Fibroblast of pulmonary artery (primary cell): ENCODE data around the gene PATL1.
"Not testable (repeated sequence)": the region's sequence is repeated elsewhere in the genome, so short reads cannot be mapped to it uniquely, and the experiment has no call there.

ENCODE experiments used
- DNase-seq: peaks from one replicate; pipeline ENCODE4 v3.0.0-alpha.2; 2010; ENCODE audit warnings: low read depth
- H3K4me3 ChIP-seq: replicated peaks from 2 replicates; pipeline ENCODE4 v1.5.1; 2011; ENCODE audit warnings: low read depth, mild to moderate bottlenecking, control low read depth, low read length, moderate library complexity
- TF ChIP-seq, protein P1 (sequence below): IDR thresholded peaks from 2 replicates; pipeline ENCODE4 v1.5.1; 2011; ENCODE audit warnings: mild to moderate bottlenecking, control low read depth, low read length, inconsistent platforms; ENCODE audit errors: missing control alignments

Gene PATL1

DNA sequence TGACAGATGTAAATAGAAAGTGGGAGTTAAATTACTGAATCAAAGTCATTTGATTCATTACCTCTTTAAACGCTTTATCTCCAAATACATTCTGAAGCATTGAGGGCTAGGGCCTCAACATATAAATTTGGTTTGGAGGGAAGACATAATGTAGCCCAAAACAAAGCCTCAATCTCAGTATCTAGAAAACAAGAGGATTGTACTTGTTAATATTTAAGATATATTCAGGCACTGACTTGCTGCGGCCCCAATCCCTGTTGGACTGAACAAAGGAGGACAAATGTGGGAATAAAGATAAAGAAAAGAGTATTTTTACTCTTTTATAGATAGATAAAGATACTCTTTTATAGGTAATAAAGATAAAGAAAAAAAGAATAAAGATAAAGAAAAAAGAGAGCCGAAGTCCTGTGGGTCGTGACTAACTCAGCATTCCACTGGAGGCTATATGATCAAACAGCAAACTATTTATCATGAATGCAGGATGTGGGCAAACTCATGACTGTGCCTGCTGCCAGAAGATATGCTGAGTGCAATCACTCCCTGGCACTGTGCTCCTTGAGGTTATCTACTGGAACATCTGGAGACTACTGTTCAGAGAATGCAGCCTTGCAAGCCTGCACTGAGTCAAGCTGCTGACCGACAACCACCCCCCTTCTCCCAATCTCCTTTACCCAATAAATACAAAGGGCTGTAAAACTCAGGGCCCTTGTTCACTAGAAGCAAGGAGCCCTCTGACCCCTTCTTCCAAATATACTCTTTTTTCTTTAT, 37.9 kb upstream of the PATL1 start:
- TF ChIP-seq, protein P1, sequence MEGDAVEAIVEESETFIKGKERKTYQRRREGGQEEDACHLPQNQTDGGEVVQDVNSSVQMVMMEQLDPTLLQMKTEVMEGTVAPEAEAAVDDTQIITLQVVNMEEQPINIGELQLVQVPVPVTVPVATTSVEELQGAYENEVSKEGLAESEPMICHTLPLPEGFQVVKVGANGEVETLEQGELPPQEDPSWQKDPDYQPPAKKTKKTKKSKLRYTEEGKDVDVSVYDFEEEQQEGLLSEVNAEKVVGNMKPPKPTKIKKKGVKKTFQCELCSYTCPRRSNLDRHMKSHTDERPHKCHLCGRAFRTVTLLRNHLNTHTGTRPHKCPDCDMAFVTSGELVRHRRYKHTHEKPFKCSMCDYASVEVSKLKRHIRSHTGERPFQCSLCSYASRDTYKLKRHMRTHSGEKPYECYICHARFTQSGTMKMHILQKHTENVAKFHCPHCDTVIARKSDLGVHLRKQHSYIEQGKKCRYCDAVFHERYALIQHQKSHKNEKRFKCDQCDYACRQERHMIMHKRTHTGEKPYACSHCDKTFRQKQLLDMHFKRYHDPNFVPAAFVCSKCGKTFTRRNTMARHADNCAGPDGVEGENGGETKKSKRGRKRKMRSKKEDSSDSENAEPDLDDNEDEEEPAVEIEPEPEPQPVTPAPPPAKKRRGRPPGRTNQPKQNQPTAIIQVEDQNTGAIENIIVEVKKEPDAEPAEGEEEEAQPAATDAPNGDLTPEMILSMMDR = no peak
- DNase-seq = peak; percentile 55
- H3K4me3 ChIP-seq = no peak overlapping the region

DNA sequence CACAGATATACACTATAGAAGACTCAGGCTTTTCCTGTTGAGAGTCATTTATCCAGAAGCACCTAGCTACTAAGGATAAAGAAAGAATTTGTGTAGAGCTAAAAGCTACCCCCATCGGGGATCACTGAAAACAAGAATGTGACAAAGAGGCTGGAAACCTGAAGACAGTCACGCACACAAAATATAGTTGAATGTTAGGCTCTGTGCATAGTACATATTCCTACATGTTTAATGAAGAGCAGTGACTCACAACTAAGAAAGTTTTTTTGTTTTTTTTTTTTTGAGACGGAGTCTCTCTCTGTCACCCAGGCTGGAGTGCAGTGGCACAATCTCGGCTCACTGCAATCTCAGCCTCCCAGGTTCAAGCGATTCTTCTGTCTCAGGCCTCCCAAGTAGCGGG, 36.5 kb upstream of the PATL1 start:
- TF ChIP-seq, protein P1 = no peak
- DNase-seq = no peak
- H3K4me3 ChIP-seq = no peak overlapping the region

DNA sequence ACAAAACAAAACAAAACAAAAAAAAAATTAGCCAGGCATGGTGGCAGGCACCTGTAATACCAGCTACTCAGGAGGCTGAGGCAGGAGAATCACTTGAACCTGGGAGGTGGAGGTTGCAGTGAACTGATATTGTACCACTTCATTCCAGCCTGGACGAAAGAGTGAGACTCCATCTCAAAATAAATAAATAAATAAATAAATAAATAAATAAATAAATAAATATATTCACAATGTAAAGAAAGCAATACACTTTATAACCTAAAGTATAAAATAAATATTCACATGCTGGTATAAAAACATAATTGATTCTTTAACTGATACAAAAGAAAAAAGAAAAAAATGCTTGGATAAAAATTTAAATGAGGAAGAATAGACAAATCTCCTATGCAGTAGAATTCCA, 34.7 kb upstream of the PATL1 start:
- H3K4me3 ChIP-seq, DNase-seq: not testable (repeated sequence)

DNA sequence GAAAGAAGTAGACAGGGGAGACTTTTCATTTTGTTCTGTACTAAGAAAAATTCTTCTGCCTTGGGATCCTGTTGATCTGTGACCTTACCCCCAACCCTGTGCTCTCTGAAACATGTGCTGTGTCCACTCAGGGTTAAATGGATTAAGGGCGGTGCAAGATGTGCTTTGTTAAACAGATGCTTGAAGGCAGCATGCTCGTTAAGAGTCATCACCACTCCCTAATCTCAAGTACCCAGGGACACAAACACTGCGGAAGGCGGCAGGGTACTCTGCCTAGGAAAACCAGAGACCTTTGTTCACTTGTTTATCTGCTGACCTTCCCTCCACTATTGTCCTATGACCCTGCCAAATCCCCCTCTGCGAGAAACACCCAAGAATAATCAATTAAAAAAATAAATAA, 31.3 kb upstream of the PATL1 start:
- not testable (repeated sequence) for H3K4me3 ChIP-seq, DNase-seq

DNA sequence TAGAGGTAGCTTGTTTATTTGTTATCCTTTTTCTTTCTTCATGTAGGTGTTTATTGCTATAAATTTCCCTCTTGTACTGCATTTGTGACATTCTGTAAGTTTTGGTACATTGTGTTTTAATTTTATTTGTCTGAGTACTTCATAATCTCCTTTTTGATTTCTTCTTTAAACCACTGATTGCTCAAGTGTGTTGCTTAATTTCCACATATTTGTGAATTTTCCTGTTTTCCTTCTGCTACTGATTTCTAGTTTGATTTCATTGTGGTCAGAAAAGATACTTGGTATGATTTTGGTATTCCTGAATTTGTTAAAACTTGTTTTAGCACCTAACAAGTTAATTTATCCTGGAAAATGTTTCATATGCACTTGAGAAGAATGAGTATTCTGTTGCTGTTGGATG, 29.7 kb upstream of the PATL1 start:
- TF ChIP-seq, protein P1 = no peak
- DNase-seq = peak; percentile 12
- no peak overlapping the region for H3K4me3 ChIP-seq

DNA sequence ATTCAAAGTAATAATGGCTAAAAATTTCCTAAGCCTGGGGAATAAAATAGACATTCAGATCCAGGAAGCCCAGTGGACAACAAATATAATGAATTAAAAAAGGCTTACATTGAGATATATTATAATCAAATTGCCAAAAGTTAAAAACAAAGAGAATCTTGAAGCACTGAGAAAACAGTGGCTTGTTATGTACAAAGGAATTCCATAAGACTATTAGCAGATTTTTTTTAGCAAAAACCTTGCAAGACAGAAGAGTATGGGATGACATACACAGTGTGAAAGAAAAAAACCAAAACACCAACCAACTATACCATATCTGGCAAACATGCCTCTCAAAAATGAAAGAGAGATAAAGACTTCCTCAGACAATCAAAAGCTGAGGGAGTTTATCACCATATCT, 24.1 kb upstream of the PATL1 start:
- TF ChIP-seq, protein P1 = no peak
- no peak overlapping the region for H3K4me3 ChIP-seq
- DNase-seq = no peak

DNA sequence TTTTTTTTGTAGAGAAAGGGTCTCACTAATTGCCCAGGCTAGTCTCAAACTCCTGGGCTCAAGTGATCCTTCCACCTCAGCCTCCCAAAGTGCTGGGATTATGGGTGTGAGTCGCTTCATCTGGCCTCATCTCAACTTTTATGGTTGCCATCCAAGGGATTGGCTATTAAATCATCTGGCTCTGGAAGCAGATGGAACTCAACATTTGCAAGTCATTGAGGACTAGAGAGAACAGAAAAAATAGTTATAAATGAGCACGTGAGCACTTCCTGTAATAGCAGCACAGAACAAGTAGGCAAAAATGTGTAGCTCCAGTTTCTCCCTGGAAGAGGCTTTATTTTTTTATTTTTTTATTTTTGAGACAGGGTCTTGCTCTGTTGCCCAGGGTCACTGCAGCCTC, 22.3 kb upstream of the PATL1 start:
- DNase-seq = no peak
- no peak overlapping the region for H3K4me3 ChIP-seq
- TF ChIP-seq, protein P1 = no peak

DNA sequence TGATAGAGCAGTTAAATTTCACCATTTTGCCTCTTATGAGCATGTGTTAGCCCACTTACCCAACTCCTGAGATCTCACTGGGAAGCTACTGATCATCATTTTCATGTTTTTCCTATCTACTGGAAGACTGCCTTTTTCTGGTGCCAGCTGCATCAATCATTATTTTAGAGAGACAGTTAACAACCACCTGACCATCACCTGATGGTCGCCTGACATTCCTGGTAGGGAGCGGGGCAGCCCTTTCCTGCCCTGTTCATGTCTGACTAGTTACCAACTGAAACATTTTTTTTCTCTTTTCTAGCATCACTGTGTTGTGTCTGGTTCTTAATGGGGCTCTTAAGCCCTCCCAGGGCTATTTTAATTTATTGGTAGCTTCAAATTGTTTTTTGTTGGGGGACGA, 20.2 kb upstream of the PATL1 start:
- TF ChIP-seq, protein P1 = no peak

DNA sequence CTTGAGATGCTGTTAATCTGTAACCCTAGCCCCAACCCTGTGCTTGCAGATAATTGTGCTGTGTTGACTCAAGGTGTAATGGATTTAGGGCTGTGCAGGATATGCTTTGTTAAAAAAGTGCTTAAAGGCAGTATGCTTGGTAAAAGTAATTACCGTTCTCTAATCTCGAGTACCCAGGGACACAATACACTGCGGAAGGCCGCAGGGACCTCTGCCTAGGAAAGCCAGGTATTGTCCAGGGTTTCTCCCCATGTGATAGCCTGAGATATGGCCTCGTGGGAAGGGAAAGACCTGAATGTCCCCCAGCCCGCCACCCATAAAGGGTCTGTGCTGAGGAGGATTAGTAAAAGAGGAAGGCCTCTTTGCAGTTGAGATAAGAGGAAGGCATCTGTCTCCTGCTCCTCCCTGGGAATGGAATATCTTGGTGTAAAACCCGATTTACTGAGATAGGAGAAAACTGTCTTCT, 12.5 kb upstream of the PATL1 start:
- not testable (repeated sequence) for H3K4me3 ChIP-seq, DNase-seq

More for the DNA sequence above, 20.2 kb upstream of the PATL1 start:
- DNase-seq = no peak
- H3K4me3 ChIP-seq = no peak overlapping the region
